Loucy (cell line): ENCODE results near the gene ZIM2.

Source experiments
- CTCF ChIP-seq: fragments of 200-600 bp; sonication (generic); conservative IDR thresholded peaks from 2 replicates; pipeline ENCODE4 v1.5.1; 2014; ENCODE audit warnings: mild to moderate bottlenecking, antibody characterized with exemption, low read length
- EZH2phosphoT487 ChIP-seq: fragments of 200-600 bp; IDR thresholded peaks from 2 replicates; pipeline ENCODE4 v1.6.1; 2018; ENCODE audit warnings: antibody characterized with exemption, mild to moderate bottlenecking, moderate library complexity, borderline replicate concordance

- TF ChIP-seq EZH2phosphoT487 (no peak), CTCF (no peak)
Observed at GRCh38 chr19:56875717-56876116, 35.2 kb upstream of the ZIM2 start.
